ENCODE data around the gene CEP128.
"Not testable (repeated sequence)": the region's sequence is repeated elsewhere in the genome, so short reads cannot be mapped to it uniquely, and the experiment has no call there.

The CEP128 gene

DNA sequence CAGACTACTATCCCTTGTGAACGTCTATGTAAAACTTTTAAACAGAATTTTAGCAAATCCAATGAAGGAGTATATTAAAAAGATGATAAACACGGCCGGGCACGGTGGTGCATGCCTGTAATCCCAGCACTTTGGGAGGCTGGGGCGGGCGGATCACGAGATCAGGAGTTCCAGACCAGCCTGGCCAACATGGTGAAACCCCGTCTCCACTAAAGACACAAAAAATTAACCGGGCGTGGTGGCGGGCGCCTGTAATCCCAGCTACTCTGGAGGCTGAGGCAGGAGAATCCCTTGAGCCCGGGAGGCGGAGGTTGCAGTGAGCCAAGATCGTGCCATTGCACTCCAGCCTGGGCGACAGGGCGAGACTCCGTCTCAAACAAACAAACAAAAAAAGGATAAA is 11.7 kb upstream of the CEP128 start:
- DNase-seq (ENCODE audit: low spot score), result not testable (repeated sequence)

DNA sequence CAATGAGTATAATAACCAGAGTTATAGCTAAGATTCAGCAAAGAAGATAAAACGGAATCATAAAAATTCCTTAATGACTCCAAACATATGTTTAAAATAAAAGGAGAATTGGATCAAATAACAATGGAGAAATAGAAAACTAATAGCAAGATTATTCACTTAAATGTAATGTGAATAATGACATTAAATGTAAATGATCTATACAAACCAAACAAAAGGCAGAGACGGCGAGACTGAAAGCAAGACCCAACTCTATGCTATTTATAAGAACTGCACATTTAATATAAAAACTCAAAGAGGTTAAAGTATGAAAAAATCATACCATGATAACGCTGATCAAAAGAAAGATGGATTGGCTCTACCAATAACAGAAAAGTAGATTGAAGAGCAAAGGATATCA is 10.0 kb upstream of the CEP128 start:
- no peak for DNase-seq (ENCODE audit: low spot score)

DNA sequence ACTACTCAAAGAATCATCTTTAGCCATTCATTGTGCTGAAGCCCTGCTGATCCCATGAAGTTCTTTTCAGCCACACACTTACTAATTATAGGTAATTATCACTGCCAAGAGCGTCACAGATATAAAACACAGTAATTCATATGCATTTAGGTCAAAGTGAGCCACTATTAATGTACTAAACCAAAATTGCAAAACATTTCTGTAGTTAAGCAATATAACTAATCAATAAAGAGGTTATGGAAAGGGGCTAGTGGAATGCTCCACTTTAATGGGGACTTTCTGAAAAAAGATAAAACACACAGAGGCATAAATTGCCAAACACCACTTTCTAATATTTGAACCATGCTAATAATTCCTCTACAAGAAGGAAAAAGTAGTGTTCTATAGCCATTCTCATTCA is 6.8 kb upstream of the CEP128 start:
- no peak for DNase-seq (ENCODE audit: low spot score)

DNA sequence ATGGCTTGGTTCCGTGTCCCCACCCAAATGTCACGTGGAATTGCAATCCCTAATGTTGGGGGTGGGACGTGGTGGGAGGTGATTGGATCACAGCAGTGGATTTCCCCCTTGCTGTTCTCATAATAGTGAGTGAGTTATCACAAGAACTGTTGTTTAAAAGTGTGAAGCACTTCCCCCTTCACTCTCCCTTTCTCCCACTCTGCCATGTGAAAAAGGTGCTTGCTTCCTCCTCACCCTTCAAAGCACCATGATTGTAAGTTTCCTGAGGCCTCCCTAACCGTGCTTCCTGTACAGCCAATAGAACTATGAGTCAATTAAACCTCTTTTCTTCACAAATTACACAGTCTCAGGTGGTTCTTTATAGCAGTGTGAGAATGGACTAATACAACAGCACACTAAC is 5.3 kb upstream of the CEP128 start:
- no peak for DNase-seq (ENCODE audit: low spot score)

DNA sequence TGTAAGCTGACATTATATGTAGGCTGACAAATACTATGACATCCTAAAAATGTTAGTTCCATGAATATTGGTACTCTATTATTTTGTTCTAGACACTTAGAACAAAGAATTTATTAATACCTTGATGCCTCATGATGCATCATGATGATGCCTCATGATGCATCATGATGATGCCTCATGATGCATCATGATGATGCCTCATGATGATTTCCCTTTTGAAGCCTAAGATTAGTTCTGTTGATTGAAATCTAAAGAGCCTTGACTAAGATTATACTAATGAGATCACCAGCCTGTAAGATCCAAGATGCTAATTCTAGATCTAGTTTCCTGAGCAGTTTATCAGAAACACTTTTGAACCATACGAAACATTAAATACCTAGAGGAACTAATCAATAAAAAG is 4.6 kb upstream of the CEP128 start:
- no peak for DNase-seq (ENCODE audit: low spot score)

DNA sequence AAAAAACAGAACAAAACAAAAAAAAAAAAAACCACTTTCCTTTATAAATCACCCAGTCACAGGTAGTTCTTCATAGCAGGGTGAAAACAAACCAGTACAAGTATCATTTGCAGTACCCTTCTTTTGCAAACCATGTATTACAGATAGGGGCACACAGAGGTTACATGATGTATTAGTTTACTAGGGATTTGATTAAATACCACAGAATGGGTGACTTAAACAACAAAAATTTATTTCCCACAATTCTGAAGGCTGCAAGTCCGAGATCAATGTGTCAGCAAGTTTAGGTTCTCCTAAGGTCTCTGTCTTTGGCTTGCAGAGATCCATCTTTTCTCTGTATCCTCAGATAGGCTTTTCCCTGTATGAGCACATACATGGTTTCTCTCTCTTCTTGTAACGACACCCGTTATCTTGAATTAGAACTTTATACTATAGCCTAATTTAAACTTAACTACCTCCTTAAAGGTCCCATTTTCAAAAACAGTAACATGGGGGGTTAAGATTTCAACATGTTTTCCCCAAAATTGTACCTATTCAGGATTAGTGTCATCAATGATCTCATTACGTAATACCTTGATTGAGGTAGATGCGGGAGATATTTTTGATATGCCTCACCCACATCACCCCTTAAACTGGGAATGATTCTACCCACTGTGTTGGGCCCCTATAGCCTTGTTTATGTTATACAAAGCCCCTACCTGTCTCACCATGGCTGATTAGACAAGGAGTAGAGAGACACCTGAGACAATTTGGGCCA is 3.5 kb upstream of the CEP128 start:
- DNase-seq (ENCODE audit: low spot score), result no peak

DNA sequence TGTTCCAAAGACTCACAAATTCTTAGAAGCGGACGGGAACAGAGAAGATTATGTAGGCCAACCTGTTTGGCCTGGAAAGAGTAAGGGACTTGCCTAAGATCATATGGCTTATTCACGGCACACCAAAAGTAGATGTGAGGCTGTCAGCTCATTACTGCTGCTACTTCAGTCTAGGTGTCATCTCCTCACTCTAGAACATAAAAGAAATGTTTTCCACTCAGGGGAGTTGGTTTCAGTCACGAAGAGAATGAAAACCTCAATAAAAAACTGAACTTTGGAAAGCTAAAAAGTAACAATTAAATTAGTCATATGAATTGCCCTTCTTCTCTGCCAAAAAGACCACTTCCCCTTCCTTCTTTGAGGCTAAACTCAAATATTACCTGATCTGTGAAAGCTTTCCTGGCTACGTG is 658 bp upstream of the CEP128 start:
- DNase-seq (ENCODE audit: low spot score), result no peak

DNA sequence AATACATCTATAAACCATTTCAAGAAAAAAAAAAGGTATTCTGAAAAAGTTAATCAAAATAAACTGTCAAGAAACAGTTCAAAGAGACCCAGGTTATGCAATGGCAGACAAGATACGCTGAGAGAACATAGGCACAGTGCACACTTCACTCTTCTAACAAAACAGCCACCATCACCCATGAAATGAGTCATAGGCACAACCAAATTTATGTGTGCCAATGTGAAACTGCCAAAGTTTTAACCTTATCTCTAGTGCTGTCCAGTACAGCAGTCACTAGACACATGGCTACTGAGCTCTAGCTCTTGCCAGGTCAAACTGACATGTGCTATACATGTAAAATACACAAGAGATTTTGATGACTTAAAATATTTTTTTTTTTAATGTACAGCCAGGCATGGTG is 1.4 kb downstream of the CEP128 start:
- no peak for DNase-seq (ENCODE audit: low spot score)

DNA sequence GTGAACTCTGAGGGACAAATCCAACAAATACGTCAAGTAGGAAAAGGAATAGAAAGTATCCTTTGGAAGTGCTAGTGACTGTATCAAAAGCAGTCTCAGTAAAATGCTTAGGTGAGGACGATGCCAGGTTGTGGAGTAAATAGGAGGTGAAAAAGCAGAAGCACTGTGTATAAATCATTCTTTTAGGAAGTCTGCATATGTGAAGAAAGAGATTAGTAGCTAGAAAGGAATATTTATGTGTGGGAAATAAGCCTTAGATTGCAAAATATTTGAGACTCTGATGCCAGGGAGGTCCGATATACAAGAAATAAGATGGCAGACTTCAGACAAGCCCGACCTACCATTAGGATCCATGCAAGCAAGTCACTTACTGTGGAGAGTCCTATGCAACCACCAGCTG is 7.9 kb downstream of the CEP128 start:
- DNase-seq (ENCODE audit: low spot score), result no peak

DNA sequence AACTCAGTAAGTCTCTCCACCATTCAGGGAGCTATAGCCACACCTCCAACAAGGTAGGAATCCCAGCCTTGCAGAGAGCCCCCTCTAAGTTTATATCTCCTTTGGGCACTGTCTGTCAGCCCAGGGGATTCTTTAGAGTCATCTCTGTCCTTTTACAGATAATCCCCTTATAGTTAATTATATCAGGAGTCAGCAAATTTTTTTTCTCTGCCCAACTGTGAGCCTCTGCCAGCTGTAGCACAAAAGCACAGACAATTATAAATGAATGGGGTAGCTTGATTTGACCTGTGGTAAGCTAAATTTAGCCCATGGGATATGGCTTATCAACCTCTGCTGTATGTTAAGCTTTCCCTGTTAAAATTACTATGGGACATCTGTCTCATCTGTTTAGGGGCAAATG is 8.3 kb downstream of the CEP128 start:
- DNase-seq (ENCODE audit: low spot score), result no peak

DNA sequence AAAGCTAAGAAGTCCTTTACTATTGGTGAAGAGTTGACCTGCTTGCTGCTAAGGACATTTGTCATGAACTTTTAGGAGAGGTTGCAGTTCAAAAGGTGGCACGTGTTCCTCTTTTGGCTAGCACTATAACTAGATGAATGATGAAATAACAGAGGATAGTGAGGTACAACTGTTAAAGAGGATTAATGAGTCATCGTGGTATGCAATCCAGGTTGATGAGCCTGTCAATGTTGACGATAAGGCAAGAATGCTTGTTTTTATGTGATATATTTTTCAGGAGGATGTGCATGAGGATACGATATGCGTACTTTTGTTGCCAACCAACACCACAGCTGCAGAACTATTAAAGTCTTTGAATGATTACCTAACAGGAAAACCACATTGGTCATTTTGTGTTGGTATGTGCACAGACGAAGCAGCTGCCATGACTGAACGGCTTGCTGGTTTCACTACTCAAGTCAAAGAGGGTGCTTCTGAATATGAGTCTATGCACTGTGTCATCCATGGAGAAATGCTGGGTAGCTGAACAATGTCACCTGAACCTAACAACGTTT is 10.6 kb downstream of the CEP128 start:
- DNase-seq (ENCODE audit: low spot score), result no peak

DNA sequence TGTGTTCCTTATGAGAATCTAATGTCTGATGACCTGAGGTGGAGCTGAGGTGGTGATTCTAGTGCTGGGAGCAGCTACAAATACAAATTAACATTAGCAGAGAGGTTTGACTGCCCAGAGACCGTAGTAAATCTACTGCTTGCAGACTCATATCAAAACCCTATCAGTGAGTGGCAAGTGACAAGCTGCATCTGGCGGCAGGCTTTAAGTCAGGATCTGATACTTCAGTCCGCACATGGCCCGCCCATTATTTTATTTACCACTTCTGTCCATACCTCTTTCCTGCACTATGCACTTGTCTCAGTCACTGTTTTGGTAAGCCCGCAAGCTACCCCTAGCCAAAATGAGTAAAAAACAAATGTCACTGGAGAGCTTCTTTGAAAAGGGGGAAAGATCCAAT is 11.4 kb downstream of the CEP128 start:
- no peak for DNase-seq (ENCODE audit: low spot score)

DNA sequence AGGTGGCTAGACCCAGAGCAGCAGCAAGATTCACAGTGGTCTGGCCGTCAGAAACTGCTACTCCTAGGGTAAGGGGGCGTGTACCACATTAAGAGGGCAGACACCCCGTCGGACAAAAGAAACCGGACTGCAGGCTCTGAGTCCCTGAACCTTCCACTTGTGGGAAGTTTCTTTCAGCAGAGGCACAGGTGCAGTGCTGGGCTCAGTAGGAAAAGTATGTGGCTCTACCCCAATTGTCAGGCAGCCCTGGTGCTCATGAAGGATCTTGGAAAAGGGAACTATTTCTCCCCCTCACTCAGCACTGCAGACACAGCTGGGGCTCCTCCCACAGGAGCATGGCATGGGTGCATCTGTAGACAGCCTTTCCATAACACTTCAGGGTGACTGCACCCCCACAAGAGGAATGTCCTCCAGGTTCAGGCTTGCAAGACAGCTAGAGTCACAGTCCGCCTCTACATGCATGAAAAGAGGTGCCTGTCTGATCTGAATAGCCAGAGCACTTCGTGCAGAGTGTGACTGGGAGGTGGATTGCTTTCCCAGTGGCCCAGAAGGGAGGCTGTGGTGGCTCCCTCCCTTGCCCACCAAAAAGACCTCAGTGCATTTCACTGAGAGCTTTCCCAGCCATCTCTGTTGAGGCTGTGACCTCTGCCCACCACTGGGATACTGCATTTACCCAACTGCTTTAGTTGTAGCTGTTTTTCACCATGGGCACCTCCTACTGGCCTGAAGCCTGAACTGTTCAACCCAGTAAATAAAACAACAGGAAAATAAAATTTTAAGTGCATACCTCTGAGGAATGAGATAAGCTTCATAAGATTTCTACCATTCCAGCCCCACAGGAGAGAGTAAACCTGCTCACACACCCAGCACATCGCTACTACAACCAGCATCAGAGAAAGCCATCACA is 14.2 kb downstream of the CEP128 start:
- DNase-seq (ENCODE audit: low spot score), result no peak

DNA sequence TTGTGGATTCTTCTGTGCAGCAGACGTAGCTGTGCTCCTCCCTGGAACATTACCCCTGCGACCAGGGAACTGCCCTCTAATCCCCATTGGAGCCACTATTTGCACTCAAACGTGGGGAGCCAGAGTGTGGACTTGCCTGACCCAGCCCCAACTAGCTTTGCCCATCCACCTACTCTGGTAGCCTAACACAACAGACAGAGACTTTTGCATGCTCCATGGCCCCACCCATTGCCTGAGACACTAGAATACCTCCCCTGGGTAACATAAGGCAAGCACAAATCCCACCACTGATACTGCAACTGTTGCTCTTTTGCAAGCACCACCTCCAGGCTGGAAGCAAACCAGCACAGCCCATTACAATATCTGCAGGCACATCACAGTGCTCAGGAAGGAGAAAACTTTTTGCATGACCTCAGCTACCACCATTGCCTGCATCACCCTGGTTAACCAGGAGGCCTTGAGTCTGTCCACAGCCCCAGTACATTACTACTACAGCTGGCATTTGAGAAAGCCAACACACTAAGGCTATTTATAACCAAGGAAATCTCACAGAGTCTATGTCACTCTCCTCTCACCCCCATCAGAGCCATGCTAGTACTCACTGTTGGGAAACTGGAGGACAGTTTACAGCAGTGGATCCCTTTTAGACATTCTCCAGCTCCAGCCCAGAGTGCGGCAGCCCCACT is 15.0 kb downstream of the CEP128 start:
- no peak for DNase-seq (ENCODE audit: low spot score)

DNA sequence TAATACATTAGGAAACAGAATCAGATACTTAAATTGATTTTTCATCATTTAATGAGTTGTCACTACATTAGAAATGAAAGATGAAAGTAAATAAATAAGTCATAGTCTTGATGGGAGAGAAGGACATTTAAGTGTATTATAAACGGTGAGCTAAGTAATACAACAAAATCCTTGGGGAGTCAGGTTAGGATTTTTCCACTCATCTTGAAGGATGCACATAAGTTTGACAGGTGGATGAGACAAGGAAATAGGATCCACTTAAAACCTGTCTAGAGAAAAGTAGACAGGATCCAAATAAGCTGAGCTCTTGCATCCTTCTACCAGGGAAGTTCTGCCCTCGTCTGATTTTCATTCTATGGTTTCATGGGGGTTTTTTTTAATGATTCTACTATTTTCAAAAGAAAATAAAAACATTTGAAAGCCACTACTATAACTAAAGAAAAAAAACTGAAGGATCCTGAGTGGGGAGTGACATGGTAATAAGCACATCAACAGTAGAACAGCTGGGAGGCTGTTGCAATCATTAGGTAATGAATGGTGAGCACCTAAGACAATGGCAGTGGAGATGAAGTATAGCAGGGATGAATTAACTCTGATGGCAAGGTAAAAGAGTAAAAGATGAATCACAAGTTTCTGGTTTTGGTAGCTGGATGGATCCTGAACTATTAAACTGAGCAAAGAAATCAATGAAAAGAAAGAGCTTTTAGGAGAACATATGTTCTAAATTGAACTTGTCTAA is 17.0 kb downstream of the CEP128 start:
- DNase-seq (ENCODE audit: low spot score), result no peak

DNA sequence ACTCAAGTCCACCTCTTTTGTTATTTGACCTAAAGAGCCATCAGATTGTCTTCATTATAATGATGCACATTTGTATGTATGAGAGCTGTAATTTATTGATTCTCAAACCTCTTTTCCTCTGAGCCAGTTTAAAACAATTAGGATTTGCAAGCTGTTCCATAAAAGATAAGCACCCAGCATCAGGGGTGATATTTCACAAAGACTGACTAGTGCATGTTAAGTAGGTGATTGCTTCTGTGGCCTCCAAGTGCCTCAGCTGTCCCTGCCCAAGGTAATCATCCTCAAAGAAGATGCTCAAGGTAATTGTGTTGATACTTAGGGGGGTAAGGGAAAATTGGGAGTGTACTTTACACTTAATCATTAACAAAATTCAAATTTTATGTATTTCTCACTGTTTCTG is 18.2 kb downstream of the CEP128 start:
- DNase-seq (ENCODE audit: low spot score), result no peak

DNA sequence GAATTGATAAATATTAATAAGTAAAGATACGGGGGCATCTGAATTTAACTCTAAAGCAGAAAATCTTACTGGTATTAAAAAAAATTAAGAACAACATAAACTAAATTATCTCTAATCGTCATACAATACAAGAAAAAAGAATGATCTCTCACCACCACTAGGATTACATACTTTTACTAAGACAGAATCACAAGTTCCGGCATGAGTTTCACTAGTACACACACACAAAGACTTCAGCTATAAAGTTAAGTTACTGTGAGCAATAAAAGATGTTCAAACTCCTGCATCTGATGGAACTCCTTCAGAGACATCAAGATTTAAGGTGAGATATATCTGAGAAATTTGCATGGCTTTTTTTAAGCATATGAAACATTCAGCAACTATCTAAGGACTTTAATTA is 21.9 kb downstream of the CEP128 start:
- DNase-seq (ENCODE audit: low spot score), result no peak

DNA sequence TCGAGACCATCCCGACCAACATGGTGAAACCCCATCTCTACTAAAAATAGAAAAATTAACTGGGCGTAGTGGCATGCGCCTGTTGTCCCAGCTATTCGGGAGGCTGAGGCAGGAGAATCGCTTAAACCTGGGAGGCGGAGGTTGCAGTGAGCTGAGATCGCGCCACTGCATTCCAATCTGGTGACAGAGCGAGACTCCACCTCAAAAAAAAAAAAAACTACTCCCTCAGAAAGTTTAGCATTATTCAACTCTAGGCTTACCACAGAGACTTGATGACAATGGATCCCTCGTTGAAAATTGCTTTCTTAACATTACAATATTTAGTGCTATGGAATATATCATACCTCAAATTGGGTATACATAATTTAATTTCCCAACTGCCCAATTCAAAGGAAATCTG is 29.5 kb downstream of the CEP128 start:
- not testable (repeated sequence) for DNase-seq (ENCODE audit: low spot score)

DNA sequence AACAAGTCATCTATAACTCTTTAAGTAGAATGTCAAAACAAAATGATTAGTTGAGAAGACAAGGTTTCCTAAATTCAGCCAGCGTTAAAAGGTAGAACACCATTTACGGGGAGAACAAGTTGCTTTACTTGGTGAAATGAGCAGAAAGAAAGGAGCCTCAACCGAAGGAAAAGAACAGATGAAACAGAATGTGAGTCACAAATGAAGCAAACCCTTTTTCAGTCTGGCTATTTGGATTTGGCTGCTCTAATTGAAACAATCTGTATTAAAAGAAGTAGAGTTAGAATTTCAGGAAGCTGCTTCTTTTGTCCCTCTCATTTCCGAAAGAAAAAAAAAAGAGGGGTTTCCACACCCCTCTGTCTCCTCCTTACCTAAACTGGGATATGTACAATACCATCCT is 34.6 kb downstream of the CEP128 start:
- no peak for DNase-seq (ENCODE audit: low spot score)

DNA sequence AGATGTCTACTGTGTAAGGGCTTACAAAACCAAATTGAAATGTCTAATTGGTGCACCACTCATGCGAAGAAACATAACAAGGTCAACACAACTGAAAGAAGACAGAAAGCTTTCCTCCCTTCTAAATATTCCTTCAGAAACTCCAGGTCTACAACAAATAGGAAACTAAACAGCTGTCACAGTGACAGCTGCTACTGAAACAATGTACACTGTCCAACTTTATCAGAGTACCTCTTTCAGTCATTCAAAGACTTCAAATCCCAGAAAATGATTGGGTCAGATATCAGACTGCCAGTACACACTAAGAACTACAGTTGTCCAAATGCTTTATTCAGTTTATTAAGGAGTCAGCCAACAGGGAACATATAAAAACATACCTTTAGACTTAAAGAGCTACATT is 35.2 kb downstream of the CEP128 start:
- no peak for DNase-seq (ENCODE audit: low spot score)

DNA sequence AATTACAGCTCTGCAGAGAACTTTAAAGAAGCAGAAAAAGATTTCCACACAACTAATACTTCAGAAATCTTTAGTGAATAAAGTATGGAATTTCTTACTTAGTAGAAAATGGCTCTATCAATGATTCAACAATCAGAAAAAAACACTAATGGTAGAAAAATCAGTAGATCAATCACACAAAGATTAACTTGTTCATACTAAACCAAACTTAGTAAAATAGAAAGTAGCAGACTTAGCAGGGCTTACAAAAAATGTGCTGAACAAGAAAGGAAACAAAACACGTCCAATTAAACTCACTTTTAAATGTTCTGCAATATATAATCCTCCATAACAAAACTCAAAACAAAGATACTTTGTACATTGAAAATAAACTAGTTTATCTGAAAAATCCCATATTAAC is 38.9 kb downstream of the CEP128 start:
- DNase-seq (ENCODE audit: low spot score), result no peak

DNA sequence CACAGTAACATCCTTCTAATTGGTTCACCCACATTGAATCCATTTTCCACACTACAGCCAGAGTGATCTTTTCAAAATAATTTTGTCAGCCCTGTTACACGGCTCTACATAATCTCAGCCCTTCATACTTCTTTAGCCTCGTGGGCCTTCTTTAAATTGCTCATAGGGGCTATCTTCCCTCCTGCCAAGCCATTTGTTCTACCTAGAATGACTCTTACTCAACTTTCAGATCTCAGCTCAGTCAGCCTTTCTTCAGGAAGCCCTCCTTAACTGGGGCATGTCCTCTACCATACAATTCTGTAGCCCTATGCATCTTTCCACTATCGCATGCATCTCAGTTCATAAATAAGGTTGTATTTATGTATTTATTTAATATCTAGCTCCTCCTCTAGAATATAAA is 39.7 kb downstream of the CEP128 start:
- no peak for DNase-seq (ENCODE audit: low spot score)

Data from putamen (tissue), 1 donor.